Measurements from ENCODE around the gene ERICH6B.

DNA sequence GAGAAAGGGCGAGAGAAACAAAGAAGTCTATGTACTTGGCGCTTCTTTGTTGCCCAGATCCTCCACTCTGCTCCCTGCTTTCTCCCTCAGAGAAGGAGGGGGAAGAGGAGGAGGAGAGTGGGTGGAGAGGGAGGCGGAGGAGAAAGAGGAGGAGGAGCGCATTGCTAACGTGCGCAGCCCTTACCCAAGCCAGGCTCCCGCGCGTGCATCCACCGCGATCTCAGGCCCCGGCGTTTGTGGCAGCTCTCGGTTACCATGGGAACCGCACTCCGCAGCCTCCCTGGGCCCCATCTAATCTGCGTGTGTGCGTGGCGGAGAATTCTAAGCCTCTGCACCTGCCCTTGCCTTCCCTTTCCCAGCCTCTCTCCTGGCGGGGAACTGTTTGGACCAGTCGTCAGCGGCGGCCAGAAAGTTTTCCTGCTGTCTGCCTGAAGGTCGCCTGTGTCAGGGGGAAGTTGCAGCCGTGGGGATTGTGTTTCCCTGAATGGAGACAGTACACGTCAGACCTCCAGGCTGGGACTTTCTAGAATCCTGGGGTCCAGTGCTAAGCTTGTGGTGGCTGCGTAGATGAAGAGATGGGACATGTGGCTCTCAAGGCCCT lies at the start of gene ERICH6B:
- TF ChIP-seq, protein P1, sequence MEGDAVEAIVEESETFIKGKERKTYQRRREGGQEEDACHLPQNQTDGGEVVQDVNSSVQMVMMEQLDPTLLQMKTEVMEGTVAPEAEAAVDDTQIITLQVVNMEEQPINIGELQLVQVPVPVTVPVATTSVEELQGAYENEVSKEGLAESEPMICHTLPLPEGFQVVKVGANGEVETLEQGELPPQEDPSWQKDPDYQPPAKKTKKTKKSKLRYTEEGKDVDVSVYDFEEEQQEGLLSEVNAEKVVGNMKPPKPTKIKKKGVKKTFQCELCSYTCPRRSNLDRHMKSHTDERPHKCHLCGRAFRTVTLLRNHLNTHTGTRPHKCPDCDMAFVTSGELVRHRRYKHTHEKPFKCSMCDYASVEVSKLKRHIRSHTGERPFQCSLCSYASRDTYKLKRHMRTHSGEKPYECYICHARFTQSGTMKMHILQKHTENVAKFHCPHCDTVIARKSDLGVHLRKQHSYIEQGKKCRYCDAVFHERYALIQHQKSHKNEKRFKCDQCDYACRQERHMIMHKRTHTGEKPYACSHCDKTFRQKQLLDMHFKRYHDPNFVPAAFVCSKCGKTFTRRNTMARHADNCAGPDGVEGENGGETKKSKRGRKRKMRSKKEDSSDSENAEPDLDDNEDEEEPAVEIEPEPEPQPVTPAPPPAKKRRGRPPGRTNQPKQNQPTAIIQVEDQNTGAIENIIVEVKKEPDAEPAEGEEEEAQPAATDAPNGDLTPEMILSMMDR (IDR thresholded peaks at IDR 0.05; ENCODE audit: borderline replicate concordance, extremely low read depth, low read length, poor library complexity, severe bottlenecking), result no peak
- no peak for TF ChIP-seq EZH2 (IDR thresholded peaks at IDR 0.05; ENCODE audit: borderline replicate concordance, low read depth, low read length, severe bottlenecking)

Data from DND-41 (cell line).